GM10847 (cell line): ENCODE results near the gene CARS1.

Source experiments
- POLR2A ChIP-seq: IDR thresholded peaks from 2 replicates; pipeline ENCODE4 v1.6.1; 2011; ENCODE audit not compliant: insufficient read length; ENCODE audit errors: extremely low read depth

CARS1 gene

GRCh38 chr11:3050386-3051195 lies 6.6 kb downstream of the CARS1 start:
- no peak for TF ChIP-seq POLR2A

GRCh38 chr11:3049430-3050243 lies 7.6 kb downstream of the CARS1 start:
- TF ChIP-seq POLR2A, result no peak

GRCh38 chr11:3047637-3048036 lies 9.6 kb downstream of the CARS1 start:
- no peak for TF ChIP-seq POLR2A

GRCh38 chr11:3046641-3047040 lies 10.6 kb downstream of the CARS1 start:
- no peak for TF ChIP-seq POLR2A

GRCh38 chr11:3046190-3046589 lies 11.0 kb downstream of the CARS1 start:
- no peak for TF ChIP-seq POLR2A

GRCh38 chr11:3044915-3045314 lies 12.3 kb downstream of the CARS1 start:
- TF ChIP-seq POLR2A, result no peak

GRCh38 chr11:3044004-3044403 lies 13.2 kb downstream of the CARS1 start:
- TF ChIP-seq POLR2A, result no peak

- TF ChIP-seq POLR2A, result no peak
Measured at GRCh38 chr11:3043315-3043871, 13.8 kb downstream of the CARS1 start.

- no peak for TF ChIP-seq POLR2A
Measured at GRCh38 chr11:3042496-3043314, 14.5 kb downstream of the CARS1 start.

- TF ChIP-seq POLR2A, result no peak
Measured at GRCh38 chr11:3041699-3042441, 15.4 kb downstream of the CARS1 start.

- TF ChIP-seq POLR2A, result no peak
Measured at GRCh38 chr11:3040881-3041280, 16.3 kb downstream of the CARS1 start.

GRCh38 chr11:3037945-3038271 lies 19.3 kb downstream of the CARS1 start:
- TF ChIP-seq POLR2A, result no peak

GRCh38 chr11:3037040-3037944 lies 19.9 kb downstream of the CARS1 start:
- TF ChIP-seq POLR2A, result no peak

GRCh38 chr11:3036419-3036818 lies 20.8 kb downstream of the CARS1 start:
- no peak for TF ChIP-seq POLR2A
